ENCODE data around the gene HCFC1. TPM values are rescaled to one million over a fixed set of nuclear protein-coding genes. Genes with fewer than 3 reads are reported as not detected.

HCFC1 gene
- polyA plus RNA-seq, 3 donors, result 1.9 to 21.8 (median 3.8) TPM

- Mint-ChIP-seq H3K27ac (peak overlapping the region in 1 of 7 donors; percentile 70), H3K27me3 (ENCODE audit: low read depth in 3 of 3) (peaks cover 0 to 26% (median 0%) of the 10 kb centered on the region in 3 donors), H3K9me3 (peaks cover 0 to 15% (median 0%) of the 10 kb centered on the region in 7 donors), H3K4me1 (no peaks in the 10 kb centered on the region), H3K36me3 (peaks cover 66 to 97% of the 10 kb centered on the region in 2 donors), H3K4me3 (no peak overlapping the region)
- Histone ChIP-seq H3K36me3 (replicated peaks in 1 of 2; ENCODE audit: control insufficient read depth in 1 of 2, insufficient read depth in 2 of 2, low read length in 2 of 2) (peaks cover 96 to 97% of the 10 kb centered on the region in 2 donors), H3K4me2 (replicated peaks; ENCODE audit: extremely low read depth, low read length, poor library complexity, severe bottlenecking) (no peak overlapping the region), H3K9ac (ENCODE audit: insufficient read depth, low read length, poor library complexity, severe bottlenecking) (no peak overlapping the region), H2AFZ (ENCODE audit: insufficient read depth, low read depth, low read length, poor library complexity, severe bottlenecking) (no peak overlapping the region), H3K79me2 (ENCODE audit: insufficient read depth, low read length) (peaks cover 39% of the 10 kb centered on the region), H4K20me1 (ENCODE audit: insufficient read depth, low read length) (peaks cover 98% of the 10 kb centered on the region), H3K27me3 (ENCODE audit: control insufficient read depth in 2 of 2, insufficient read depth in 2 of 2, low read length in 2 of 2) (no peaks in the 10 kb centered on the region), H3K9me3 (replicated peaks in 1 of 2; ENCODE audit: control insufficient read depth in 1 of 2, insufficient read depth in 1 of 2, low read length in 2 of 2) (no peaks in the 10 kb centered on the region), H3K27ac (ENCODE audit: low read depth in 1 of 2, low read length in 2 of 2) (no peak overlapping the region), H3K4me3 (replicated peaks in 1 of 3; ENCODE audit: low read depth in 2 of 3, low read length in 3 of 3) (no peak overlapping the region), H3K4me1 (ENCODE audit: control insufficient read depth in 1 of 2, insufficient read depth in 2 of 2, low read length in 2 of 2) (no peaks in the 10 kb centered on the region)
- 100% methylated on average over 4 of the region's 16 CpGs for WGBS (ENCODE audit: insufficient coverage)
- no peak for DNase-seq
- intact Hi-C loops (cut with micrococcal nuclease), result no loop called here
- no peak for TF ChIP-seq CTCF (IDR thresholded peaks at IDR 0.05)
These were observed 11.5 kb downstream of the HCFC1 start for GRCh38 chrX:153960077-153960476.

GRCh38 chrX:153959649-153960048 is 12.0 kb downstream of the HCFC1 start:
- H3K27ac ChIP-seq (ENCODE audit: low read depth in 1 of 2, low read length in 2 of 2), result no peak overlapping the region
- no peaks in the 10 kb centered on the region for H3K4me1 Mint-ChIP-seq
- H3K27me3 Mint-ChIP-seq (ENCODE audit: low read depth in 3 of 3), result peaks cover 0 to 24% (median 0%) of the 10 kb centered on the region in 3 donors
- H3K36me3 ChIP-seq (replicated peaks in 1 of 2; ENCODE audit: control insufficient read depth in 1 of 2, insufficient read depth in 2 of 2, low read length in 2 of 2), result peaks cover 97 to 100% of the 10 kb centered on the region in 2 donors
- no peak overlapping the region for H3K4me2 ChIP-seq (replicated peaks; ENCODE audit: extremely low read depth, low read length, poor library complexity, severe bottlenecking)
- intact Hi-C loops (cut with micrococcal nuclease), result loop anchor here in 1 of 2 donors (10.0 kb wide), 1 partner anchor 195 kb away; the partner anchor contains the start of gene PLXNB3
- no peak overlapping the region for H2AFZ ChIP-seq (ENCODE audit: insufficient read depth, low read depth, low read length, poor library complexity, severe bottlenecking)
- no peak overlapping the region for H3K9ac ChIP-seq (ENCODE audit: insufficient read depth, low read length, poor library complexity, severe bottlenecking)
- H4K20me1 ChIP-seq (ENCODE audit: insufficient read depth, low read length), result peaks cover 98% of the 10 kb centered on the region
- peaks cover 0 to 12% (median 0%) of the 10 kb centered on the region in 7 donors for H3K9me3 Mint-ChIP-seq
- WGBS (ENCODE audit: insufficient coverage), result 95% methylated on average over 4 of the region's 15 CpGs
- no peak overlapping the region for H3K4me3 ChIP-seq (replicated peaks in 1 of 3; ENCODE audit: low read depth in 2 of 3, low read length in 3 of 3)
- TF ChIP-seq CTCF (IDR thresholded peaks at IDR 0.05), result no peak
- H3K9me3 ChIP-seq (replicated peaks in 1 of 2; ENCODE audit: control insufficient read depth in 1 of 2, insufficient read depth in 1 of 2, low read length in 2 of 2), result no peaks in the 10 kb centered on the region
- peaks cover 35% of the 10 kb centered on the region for H3K79me2 ChIP-seq (ENCODE audit: insufficient read depth, low read length)
- no peak overlapping the region for H3K4me3 Mint-ChIP-seq
- H3K27ac Mint-ChIP-seq, result peak overlapping the region in 1 of 7 donors; percentile 70
- peaks cover 66 to 99% of the 10 kb centered on the region in 2 donors for H3K36me3 Mint-ChIP-seq
- no peaks in the 10 kb centered on the region for H3K4me1 ChIP-seq (ENCODE audit: control insufficient read depth in 1 of 2, insufficient read depth in 2 of 2, low read length in 2 of 2)
- no peaks in the 10 kb centered on the region for H3K27me3 ChIP-seq (ENCODE audit: control insufficient read depth in 2 of 2, insufficient read depth in 2 of 2, low read length in 2 of 2)
- no peak for DNase-seq

All from CD14-positive monocyte (primary cell).